H4 (cell line): ENCODE data around the gene CEP290. TPM values are rescaled to one million over a fixed set of nuclear protein-coding genes. Genes with fewer than 3 reads are reported as not detected.

Experiments used
- DNase-seq: peaks from one replicate; pipeline ENCODE4 v3.0.0-alpha.2; 2015; ENCODE audit warnings: low spot score
- total RNA-seq: library from RNA; depleted of rRNA; stranded (reverse); fragments of >200 nt; shearing (Covaris generic); gene quantifications from 2 replicates; pipeline ENCODE4 v1.2.3, GENCODE V29; 2014; rRNA removed

The CEP290 gene
- total RNA-seq: 6.3 and 7.5 TPM in 2 replicates

- DNase-seq: peak; percentile 99
Measured at GRCh38 chr12:88141774-88142609, at the start of gene CEP290, which contains the start of gene TMTC3. TSS of gene CEP290 (minus strand) at chr12:88142088. CDS start at chr12:88141307, 781 bp downstream. TSS of gene TMTC3 (plus strand) at chr12:88142307. CDS start at chr12:88148316, 6,009 bp downstream.

- no peak for DNase-seq
Measured at GRCh38 chr12:88188180-88188579, 46.3 kb upstream of the CEP290 start.

GRCh38 chr12:88187571-88187970 is 45.7 kb upstream of the CEP290 start:
- DNase-seq: no peak

GRCh38 chr12:88185988-88186387 is 44.1 kb upstream of the CEP290 start:
- DNase-seq: no peak

- no peak for DNase-seq
Measured at GRCh38 chr12:88185279-88185678, 43.4 kb upstream of the CEP290 start.

- DNase-seq: no peak
Measured at GRCh38 chr12:88184196-88184595, 42.3 kb upstream of the CEP290 start.

DNA sequence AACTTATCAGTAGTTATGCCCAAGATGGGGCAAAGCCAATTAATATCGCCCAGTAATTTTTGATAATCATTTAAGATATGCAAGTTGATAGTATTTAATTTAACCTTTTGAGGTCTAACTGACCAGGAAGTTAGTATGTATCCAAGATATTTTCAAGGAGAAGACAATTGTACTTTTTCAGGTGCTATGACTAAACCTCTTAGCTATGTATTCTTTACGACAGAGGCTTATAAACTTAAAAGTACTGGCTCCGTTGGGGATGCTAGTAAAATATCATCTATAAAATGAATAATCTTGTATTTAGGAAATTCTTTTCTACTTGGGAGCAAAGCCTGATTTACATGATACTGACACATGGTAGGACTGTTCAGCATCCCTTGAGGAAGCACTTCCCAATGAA is 40.5 kb upstream of the CEP290 start:
- no peak for DNase-seq

- no peak for DNase-seq
Measured at GRCh38 chr12:88181881-88182280, 40.0 kb upstream of the CEP290 start.

DNA sequence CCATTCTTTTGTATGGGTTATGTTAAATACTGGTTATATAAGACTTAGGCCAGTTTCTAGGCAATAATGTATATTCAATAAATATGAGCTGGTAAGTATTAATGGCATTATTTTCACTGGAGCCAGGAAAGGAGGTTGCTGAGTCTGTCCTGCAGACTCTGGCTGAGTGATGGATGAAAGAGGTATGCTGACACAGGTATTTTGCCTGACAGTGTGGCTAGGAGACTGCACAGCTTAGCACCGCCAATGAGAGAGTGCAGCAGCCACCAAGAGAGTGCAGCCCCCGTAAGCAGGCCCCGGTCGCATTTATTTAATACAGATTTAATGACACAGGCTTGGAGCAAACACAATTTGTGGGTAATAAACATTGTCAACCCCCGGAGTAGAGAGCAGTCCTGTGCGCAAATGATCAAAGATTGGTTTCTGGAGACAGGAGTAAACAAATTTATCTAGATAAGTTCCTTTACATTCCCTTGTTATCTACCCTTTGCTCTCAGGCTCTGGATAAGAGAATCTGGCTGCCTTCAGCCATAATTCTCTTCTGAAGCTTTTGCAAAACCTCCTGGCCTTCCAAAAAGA is 37.6 kb upstream of the CEP290 start:
- no peak for DNase-seq

- no peak for DNase-seq
Measured at GRCh38 chr12:88175544-88175943, 33.7 kb upstream of the CEP290 start.

GRCh38 chr12:88172844-88173407 is 31.0 kb upstream of the CEP290 start:
- DNase-seq: no peak

DNA sequence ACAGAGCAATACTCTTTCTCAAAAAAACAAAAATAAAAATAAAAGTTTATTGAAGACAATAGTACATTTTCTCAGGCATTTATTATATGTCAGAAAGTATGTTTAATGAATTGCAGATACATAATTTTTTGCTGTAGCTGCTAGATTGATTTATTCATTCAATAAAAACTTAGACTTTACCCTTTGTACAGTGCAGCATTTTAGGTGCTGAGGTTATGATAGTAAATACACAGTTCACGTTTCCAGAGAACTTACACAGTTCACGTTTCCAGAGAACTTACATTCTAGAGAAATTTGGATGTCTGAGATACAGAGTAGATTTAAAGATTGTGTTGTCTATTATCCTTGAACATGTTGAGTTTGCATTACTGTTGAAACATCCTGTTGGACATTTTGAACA is 25.5 kb upstream of the CEP290 start:
- no peak for DNase-seq

DNA sequence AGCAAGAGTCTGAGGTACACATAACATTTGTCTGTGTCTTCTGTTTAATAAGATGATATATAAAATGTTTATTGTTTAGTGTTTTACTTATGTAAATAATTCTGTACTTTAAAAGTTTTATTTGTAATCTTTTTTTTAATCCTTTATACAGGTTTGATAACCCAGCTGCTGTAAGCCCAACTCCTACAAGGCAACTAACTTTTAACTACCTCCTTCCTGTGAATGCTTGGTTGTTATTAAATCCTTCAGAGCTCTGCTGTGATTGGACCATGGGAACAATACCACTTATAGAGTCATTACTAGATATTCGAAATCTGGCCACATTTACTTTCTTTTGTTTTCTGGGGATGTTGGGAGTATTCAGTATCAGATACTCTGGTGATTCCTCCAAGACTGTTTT is 24.3 kb upstream of the CEP290 start:
- no peak for DNase-seq

DNA sequence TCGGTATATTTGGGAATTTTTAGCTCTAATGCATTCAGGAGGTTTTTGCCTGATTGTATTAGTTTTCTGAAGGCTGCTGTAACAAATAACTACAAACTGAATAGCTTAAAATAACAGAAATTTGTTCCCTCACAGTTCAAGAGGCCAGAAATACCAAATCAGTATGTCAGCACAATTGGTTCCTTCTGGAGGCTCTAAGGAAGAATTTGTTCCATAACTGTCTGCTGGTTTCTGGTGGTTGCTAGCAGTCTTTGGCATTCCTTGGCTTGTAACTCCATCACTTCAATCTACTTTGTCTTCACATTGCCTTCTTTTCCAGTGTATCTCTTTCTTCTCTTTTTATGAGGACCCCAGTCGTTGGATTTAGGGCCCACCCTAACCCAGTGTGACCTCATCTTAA is 21.5 kb upstream of the CEP290 start:
- DNase-seq: no peak

- no peak for DNase-seq
Measured at GRCh38 chr12:88156075-88156654, 14.3 kb upstream of the CEP290 start.

GRCh38 chr12:88153959-88154358 is 12.1 kb upstream of the CEP290 start:
- peak; percentile 13 for DNase-seq

DNA sequence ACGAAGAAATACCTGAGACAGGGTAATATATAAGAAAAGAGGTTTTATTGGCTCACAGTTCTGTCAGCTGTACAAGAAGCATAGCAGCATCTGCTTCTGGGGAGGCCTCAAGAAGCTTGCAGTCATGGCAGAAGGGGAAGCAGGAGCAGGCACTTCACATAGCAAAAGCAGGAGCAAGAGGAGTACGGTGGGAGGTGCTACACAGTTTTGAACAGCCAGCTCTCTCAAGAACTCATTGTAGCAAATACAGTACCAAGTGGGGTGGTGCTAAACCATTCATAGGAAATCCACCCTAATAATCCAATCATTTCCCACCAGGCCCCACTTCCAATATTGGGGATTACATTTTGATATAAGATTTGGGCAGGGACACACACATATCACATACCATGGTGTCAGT is 8.2 kb upstream of the CEP290 start:
- DNase-seq: no peak

DNA sequence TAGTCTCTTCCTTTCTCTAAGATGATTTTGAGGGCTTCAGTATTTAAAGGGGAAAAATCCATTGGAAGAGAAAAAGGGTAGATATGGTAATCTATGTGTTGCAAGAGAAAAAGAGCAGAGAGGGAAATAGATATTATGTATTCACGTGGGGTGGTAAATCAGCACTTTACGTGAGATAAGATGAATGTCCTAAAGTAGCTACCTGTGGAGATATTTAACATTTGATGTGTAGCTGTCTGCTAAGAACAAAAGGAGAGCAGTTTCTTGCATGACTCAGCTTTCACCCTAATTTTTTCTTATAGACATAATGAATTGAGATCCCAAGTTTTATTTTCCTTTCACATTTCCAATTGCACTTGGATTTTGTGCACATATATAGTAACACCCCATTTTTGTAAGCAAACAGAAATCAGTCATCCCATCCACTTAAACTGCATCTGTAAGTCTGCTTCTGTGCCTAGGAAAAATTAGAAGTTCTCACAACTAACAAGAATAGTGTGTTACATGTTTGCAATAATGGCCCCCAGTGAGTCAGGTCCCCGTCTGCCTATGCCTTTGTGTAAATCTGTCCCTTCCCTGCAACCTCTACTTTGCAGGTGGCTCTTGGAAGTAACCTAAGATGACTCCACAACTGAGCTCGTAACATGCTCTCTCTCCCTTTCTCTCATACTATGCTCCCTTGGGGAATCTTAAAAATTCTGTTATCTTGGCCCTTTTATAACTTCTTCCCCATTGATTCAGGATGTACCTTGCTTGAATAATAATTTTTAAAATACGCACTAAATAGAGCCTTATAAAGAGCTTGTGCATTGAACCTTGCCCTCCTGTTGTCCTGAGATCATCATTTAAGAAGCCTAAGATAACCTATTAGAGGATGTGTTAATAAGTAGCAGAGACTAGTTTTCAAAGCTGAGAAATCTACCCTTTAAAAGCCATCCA is 3.9 kb upstream of the CEP290 start:
- DNase-seq: no peak

- DNase-seq: no peak
Measured at GRCh38 chr12:88144546-88145468, 2.9 kb upstream of the CEP290 start.

GRCh38 chr12:88144037-88144436 is 2.1 kb upstream of the CEP290 start:
- no peak for DNase-seq
